ENCODE results near the gene EFNA2.

The EFNA2 gene

DNA sequence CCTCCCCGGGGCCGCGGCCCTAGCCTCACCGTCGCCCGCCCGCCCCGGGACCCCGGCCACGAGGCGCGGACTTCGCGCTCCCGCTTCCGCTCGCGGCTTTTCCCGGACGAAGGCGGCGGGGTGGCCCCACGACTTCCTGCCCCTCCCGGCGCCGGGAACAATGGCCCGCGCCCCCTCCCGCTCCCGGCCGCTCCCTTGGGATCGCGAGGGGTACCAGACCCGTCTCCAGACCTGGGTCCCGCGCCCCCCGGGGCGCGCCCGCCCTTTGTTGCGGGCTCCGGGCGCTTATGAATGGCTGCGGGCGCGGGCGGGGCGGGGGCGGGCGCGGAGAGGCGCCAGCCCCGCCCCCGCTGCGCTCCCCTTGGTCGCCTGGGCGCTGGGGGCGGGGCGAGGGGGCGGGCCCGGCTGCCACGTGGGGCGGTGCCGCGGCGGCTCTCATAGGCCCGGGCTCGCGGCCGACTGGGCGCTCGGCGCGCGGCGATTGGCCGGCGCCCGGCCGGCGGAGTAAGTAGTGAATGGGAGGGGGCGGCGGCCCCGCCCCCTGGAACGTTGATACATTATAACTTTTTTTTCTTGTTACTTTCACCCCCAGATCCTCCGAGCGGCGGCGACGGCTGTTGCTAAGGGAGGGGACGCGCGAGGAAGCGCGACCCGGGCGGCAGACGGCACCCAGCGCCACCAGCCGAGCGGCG is 36.2 kb upstream of the EFNA2 start:
- peak; percentile 90 for DNase-seq (ENCODE audit: low read depth)

DNA sequence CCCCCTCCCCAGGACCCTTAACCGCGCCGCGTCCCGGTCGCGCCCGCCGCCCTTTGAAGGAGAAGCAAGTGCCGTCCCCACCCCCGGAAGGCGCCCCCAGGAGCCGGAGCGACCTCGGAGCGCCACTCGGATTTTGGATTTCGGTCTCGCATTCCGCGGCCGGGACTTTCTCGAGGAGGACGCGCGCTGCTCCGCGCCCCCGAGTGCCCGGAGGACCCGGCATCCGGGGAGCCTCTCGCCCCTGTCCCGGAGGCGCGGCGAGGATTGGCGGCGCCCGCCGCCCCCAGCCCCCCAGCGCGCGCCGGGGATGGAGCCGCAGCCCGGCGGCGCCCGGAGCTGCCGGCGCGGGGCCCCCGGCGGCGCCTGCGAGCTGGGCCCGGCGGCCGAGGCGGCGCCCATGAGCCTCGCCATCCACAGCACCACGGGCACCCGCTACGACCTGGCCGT is 35.7 kb upstream of the EFNA2 start:
- DNase-seq (ENCODE audit: low read depth): no peak

DNA sequence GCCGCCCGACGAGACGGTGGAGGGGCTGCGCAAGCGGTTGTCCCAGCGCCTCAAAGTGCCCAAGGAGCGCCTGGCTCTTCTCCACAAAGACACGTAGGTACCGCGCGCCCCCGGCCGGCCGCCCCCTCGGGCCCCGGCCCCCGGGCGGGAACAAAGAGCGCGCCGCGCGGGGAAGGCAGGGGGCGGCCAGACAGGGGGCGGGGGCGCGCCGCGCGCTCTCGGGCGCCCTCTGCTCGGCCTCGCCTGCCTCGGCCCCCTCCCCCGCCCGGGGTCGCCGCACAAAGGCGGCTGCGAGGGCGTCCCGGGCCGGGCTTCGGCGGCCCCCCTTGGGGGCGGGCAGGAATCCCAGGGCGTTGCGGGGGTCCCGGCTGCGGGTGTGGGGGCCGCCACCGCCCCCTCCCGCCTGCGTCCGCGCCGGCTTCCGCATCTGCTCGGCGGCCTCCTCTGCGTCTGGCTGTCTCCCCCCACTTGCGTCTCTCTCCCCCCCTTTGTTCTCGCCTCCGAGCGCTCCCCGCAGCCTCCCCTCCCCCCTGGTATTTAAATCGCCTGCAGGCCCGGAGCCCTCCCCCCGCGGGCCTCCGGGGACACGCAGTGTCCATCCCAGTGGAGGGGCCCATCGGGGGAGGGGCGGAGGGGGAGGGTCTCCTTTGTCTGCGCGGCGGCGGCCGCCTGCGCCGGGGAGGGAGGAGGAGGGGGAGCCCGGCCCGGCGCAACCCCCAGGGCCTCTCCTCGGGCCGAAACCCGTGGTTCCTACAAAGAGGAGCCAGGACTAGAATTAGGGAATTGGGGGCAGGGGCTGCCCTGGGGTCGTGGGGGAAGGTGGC is 35.0 kb upstream of the EFNA2 start:
- DNase-seq (ENCODE audit: low read depth): peak; percentile 59

DNA sequence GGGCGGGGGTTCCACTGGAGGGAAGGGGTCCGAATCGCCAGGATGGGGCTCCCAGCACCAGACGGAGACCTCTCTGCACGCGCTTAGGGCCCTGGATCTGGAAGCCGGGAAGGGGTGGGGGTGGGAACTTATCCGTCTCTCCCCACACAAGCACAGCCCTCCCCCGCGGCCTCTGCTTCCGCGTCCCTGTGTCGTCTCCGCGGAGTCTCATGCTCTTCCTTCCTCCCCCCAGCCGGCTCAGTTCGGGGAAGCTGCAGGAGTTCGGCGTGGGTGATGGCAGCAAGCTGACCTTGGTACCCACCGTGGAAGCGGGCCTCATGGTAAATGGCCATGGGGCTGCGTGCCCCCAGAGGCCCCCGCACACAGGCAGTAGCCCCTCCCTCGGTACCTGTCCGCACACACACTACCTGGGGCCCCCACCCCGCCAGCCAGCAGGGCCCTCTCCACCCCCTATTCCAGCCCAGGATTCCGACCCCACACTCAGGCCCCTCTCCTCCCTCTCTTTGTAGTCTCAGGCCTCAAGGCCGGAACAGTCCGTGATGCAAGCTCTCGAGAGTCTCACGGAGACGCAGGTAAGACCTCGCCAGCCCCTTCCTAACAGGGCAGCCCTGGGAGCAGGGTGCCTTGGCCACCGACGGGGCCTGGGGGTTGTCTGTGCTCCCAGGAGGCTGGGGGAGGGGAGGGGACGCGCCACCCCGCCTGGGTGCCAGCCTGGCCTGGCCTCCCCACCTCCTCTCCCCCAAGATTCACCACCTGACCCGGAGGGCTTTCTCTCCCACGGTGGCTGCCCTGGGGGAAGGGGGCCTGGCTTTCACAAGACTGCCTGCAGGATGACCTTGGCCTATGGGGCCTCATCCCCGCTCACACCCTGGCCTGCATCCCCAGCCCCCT is 34.1 kb upstream of the EFNA2 start:
- peak; percentile 63 for DNase-seq (ENCODE audit: low read depth)

DNA sequence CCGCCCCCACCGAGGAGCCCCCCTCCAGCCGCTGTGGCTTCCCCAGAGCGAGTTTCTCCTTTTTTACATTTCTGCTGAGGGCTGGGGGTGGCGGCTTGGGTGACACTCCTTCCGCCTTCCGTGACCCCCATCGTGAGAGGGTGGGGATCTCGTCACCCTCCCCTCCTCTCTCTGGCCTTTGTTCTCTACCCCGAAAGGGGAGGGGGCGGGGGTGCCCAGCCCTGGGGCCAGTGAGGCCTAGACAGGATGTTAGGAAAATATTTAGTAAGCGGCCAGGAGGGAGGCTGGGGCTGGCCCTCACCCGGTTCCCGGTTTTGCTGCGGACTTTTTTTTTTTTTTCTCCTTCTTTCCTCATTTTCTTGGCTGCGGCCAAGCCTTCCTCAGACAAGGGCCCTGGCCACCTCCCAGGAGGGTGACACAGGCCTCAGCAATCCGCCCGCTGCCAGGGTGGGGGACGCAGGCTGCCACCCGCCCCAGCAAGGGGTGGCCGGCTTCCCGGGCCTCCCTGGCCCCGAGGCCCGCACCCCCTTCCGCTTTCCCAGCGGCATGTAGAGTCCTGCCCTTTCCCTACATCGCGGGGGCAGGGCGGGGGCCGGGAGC is 33.4 kb upstream of the EFNA2 start:
- DNase-seq (ENCODE audit: low read depth): no peak

DNA sequence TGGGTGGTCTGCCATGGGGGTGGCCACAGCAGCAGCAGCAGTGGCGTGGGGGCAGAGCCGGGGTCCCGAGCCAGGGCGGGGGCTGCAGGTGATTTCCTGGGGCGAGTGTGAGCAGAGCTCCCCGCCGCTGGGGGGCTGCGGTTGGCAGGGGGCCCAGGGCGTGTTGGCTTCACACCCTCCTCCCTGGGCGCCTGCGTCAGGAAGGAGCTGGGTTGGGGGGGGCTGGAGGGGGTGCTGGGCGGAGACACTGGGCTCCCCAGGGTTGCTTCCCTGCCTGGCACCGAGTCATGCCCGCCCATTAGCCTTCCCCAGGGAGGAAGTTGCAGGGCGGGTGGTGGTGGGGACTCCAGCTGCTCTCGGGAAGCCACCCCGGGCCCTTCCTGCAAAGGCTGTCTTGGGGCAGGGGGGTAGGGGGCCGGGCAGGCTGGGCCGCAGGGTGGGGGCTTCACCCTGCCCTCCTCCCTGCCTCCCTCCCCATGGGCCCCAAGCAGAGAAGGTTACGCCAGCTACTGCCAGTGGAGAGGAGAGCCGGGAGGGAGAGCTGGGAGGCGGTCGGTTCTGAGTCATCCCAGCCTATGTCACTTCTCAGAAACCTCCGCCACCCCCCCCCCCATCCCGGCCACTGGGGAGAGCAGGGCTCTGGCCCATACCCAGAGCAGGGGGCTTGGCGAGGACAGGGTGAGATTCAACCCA is 32.7 kb upstream of the EFNA2 start:
- peak; percentile 63 for DNase-seq (ENCODE audit: low read depth)

DNA sequence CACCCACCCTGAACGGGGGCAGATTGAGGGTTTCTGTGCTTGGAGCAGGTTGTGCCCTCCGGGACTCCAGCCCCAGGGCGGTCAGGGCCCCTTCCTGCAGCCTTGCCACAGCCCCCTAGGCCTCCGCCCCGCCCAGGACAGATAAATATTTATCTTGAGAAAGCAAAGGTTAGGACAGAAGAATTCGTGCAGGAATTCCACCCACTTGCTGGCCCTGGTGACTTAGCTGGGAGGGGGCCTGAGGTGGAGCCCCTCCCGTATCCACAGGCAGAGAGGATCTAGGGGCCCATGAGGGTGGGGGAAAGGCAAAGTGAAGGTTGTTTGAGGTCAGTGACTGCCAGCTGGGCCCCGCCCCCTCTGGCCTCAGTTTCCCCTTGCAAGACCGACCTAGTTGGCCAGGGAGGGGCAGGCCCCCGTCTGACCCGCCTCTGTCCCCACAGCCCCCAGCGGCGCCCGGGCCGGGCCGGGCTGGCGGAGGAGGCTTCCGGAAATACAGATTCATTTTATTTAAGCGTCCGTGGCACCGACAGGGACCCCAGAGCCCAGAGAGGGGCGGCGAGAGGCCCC is 32.1 kb upstream of the EFNA2 start:
- no peak for DNase-seq (ENCODE audit: low read depth)

DNA sequence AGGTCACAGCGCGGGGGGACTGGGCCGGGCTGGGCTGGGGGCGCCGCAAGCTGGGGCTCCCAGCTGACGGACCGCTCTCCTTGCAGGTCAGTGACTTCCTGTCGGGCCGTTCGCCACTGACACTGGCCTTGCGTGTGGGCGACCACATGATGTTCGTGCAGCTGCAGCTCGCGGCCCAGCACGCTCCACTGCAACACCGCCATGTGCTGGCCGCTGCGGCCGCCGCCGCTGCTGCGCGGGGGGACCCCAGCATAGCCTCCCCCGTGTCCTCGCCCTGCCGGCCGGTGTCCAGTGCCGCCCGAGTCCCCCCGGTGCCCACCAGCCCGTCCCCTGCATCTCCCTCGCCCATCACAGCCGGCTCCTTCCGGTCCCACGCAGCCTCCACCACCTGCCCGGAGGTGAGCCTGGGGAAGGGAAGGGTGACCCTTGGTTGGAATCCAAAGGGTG is 31.6 kb upstream of the EFNA2 start:
- no peak for DNase-seq (ENCODE audit: low read depth)

DNA sequence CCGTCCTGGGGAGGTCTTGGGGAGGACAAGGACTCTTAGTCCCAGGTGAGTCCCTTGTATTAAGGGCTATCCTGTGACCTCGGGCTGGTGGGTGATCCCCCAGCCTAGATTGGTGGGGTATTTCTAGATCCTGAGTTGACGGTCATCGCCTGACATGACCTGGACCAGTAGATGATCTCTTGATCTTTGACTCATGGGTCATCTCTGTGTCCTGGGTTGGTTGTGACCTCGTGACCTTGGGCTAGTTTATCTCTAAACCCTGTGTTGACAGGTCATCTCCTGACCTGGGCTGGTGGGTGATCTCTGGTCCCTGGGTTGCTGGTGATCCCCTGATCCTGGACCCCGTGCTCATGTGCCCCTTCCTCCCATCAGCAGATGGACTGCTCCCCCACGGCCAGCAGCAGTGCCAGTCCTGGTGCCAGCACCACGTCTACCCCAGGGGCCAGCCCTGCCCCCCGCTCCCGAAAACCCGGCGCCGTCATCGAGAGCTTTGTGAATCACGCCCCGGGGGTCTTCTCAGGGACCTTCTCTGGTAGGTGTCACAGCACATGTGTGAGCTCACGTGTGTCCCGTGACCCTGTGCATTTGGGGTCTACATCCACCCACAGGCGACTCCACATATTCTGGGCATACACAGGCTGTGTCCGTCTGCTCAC is 31.0 kb upstream of the EFNA2 start:
- no peak for DNase-seq (ENCODE audit: low read depth)

DNA sequence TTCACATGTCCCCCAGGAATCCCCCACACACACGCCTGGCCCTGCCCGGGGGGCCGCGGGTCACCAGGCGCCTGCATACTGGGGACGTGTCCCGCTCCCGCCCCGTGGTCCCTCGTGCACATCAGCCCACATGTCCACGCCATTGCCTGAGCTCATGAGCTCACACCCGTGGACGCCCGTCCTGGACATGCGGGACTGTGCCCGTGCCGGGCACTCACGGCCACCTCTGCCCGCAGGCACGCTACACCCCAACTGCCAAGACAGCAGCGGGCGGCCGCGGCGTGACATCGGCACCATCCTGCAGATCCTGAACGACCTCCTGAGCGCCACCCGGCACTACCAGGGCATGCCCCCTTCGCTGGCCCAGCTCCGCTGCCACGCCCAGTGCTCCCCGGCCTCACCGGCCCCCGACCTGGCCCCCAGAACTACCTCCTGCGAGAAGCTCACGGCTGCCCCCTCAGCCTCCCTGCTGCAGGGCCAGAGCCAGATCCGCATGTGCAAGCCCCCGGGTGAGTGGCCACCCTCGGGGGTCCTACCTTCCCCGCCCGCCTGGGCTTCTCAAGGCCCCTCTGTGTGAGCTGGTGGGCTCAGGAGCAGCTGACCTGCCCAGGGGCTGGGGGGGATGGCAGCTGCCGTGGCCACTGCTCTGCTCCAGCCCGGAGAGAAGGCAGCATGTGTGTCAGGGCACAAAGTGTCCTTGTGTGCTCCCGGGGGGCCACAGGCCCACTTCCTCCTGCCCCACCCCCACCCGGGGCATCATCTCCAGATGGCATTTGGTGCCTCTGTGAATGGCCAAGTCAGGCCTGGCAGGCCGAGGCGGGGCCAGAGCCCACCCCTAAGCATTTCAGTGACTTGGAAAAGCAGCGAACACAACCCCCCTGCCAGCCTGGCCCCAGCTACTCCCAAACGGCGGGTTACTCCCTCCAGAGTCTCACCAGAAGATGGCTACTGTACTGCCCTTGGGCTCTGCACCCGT is 30.2 kb upstream of the EFNA2 start:
- no peak for DNase-seq (ENCODE audit: low read depth)

DNA sequence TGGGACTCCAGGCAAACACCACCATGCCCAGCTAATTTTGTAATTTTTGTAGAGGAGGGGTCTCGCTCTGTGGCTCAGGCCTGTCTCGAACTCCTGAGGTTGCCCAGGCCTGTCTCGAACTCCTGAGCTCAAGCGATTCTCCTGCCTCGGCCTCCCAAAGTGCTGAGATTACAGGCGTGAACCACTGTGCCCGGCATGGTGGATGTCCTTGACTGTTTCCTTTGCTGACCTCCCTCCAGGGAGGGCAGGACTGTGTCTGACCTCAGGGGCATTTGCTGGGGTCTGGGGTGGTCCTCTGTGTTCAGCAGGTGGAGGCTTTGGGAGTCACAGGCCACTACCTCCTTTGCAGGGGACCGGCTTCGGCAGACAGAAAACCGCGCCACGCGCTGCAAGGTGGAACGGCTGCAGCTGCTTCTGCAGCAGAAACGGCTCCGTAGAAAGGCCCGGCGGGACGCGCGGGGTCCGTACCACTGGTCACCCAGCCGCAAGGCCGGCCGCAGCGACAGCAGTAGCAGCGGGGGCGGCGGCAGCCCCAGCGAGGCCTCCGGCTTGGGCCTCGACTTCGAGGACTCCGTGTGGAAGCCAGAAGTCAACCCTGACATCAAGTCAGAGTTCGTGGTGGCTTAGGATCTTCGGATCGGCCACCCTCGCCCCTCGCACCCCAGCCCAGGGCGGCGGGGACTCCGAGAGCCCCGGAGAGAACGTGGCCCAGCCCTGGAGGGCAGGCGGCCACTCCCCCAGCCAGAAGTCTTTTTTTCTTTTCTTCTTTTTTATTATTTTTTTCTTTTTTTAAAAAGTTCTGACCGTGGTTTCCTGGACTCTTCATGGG is 28.8 kb upstream of the EFNA2 start:
- DNase-seq (ENCODE audit: low read depth): no peak

DNA sequence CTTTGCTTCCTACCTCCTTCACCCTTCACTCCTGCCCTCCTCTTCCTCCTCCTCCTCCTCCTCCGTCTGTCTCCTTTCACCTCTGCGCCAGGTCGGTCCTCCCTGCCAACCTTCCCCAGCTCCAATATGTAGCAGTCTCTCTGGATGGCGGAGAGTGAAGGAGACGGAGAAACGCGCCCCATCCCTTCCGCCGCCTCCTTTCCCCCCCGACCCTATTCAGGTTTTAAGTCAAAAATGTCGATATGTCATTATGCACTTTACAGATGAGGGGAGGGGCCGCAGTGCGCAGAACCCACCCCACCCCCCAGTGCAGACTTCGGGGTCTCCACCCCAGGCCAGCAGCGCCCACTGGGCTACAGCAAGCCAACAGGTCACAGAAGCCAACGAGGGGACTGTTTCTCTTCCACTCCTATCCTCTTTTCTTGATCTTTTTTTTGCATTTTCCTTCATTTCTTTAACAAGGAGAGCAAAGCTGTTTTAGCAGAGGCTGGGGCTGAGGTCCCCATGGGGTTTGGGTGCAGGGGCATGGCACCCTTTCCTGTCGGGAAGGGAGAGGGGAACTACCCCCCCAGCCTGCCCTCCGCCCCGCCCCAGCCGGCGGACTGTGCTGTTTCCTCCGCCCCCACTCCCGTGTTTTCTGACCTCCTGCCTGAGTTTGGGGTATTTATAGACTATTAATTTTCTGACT is 28.1 kb upstream of the EFNA2 start:
- no peak for DNase-seq (ENCODE audit: low read depth)

DNA sequence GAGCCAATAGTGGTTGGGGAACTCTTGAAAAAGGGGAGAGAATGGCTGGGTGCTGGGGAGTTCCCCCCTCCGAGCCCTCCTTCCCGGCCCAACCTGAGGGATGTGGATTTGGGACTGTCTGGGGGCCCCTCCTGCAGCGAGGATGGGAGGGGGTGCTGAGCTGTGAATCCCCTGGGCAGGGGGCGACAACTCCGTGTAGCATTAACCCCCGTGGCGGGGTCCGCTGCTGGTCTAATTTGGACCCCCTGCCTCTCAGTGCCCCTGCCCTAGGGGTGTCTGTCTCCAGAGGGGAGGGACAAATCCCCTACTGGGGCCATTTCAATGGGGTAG is 27.5 kb upstream of the EFNA2 start:
- no peak for DNase-seq (ENCODE audit: low read depth)

DNA sequence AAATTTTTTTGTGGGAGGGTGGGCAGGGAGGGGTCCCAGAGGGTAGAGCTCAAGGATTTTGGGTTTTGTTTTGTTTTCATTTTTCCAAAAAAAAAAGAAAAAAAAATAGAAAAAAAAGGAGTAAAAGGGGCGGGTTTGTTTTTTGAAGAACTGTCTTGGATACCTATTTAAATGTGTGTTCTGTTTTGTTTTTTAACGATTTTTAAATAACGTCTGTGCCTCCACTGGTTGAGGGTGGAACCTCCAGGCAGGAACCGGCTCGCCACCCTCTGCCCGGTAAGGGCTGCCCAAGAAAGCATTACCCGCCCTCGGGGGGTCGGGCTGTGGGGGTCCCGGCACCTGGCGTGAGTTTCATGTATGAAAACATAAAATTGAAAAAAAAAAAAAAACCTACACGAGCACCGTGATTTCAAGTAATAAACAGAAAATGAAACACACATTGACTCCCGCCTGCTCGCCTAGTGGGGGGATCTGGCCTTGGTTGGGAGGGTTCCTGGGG is 26.9 kb upstream of the EFNA2 start:
- DNase-seq (ENCODE audit: low read depth): no peak

DNA sequence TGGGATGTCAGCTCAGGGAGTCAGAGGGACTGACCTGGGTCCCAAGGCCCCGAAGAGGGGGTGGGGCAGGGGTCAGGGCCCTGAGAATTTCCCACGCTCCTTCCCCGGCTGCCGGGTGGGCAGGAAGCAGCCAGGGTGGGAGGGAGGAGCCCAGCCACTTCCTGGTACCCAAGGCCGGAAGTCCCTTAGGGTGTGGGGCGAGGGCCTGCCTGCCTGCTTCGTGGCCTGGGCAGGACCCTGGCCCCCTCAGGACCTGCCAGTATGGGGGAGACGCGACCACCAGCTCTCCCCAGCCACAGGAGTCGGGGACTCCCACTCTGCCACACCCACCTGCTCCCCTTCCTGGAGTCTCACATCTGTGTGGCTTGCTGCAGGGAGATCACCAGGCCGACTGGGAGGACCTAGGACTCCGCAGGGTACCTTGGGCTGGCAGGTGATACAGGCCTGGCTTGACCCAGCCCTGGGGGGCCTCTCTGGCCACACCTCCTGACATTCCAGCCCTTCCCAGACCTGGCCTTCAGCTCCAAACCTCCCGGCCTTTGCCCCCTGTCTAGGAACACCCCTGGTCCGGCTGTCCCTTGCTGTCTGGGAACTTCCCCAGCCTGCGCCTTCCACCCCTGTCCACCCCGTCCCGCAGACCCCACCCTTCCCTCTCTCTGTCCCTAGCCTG is 26.3 kb upstream of the EFNA2 start:
- DNase-seq (ENCODE audit: low read depth): no peak

DNA sequence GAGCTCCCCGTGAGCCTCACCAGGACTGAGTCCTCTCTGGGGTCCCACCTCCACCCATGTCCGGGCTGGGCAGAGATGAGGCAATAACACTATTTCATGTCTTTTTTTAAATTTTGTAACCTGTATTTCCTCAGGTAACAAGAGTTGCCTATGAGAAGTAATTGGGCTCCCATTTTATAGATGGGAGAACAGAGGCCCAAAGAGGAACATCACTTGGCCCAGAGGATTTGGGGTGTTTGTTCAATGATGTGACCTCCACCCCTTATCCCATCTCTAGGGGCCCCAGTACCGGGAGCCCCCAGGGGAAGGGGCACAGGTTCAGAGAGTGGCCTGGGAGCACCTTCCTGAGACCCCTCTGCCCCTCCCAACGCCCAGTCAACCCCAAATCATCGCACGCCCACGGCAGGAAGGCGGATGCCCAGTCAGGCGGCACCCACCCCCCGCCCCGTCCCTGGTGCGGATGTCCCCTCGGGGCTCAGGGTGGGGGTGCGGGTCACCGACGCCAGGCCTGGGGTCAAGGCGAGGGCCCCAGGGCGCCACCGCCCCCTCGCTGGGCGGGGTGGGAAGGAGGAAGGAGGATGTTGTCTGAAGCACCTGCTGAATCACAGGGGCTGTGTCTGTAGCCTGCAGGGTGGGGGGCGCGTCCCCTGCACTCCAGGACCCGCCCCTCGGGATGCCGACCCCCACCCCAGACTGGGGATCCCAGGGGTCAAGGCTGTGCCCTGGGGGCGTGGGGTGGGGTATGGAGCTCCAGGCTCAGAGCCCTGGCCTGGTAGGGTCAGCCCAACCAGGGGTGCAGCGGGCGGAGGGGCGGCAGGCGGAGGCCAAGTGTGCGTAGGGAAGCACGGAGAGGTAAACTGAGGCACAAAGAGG is 25.6 kb upstream of the EFNA2 start:
- no peak for DNase-seq (ENCODE audit: low read depth)

All from T follicular helper cell (primary cell).